K562 (cell line): ENCODE measurements around the gene MKNK1. TPM values are rescaled to one million over a fixed set of nuclear protein-coding genes. Genes with fewer than 3 reads are reported as not detected.

ENCODE experiments used
- ATAC-seq: fragments of 200-7000 bp; cut with Tn5 transposase; 3 replicates; pipeline ENCODE4 v1.9.1; 2020; ENCODE audit warnings: moderate library complexity
- BruUV-seq: library from RNA; stranded (reverse); fragments of 400-500 nt; replicated peaks from 2 replicates; lab custom pipeline; 2021; lab: Mats Ljungman, UMichigan
- CTCF ChIA-PET: fragments of 300-600 bp; formaldehyde crosslinking; extraction: SDS; loops from one replicate; lab custom pipeline; 2021; ENCODE audit warnings: low intra/inter-chr PET ratio; lab: Yijun Ruan, JAX
- POLR2A ChIA-PET: fragments of 300-600, 350-650 bp; sonication (Branson Sonifier 250); formaldehyde crosslinking; extraction: SDS; loops from one replicate; lab custom pipeline; 2021; ENCODE audit warnings: antibody characterized with exemption, inconsistent platforms; lab: Yijun Ruan, JAX
- DNase-seq, 4 experiments: peaks; one replicate each; pipeline versions ENCODE4 v3.0.0 to v3.0.0-alpha.2; 2011 to 2018; ENCODE audit warnings: low spot score in 3 of 4, mixed read lengths in 3 of 4; ENCODE audit errors: extremely low read depth in 1 of 4
- FAIRE-seq: peaks from 2 replicates; lab custom pipeline; 2011; peaks lifted over from hg19 to GRCh38; lab: Jason Lieb, UNC
- H2AFZ ChIP-seq: 2 replicates; pipeline ENCODE4 v1.6.0; 2011; ENCODE audit warnings: low read depth, low read length, control low read depth, inconsistent platforms
- H3K27ac ChIP-seq: fragments of 200-600 bp; 3 replicates; pipeline ENCODE4 v1.8.0; 2011; ENCODE audit warnings: low read depth, mild to moderate bottlenecking, control low read depth, inconsistent platforms, low read length, moderate library complexity, mixed read lengths; ENCODE audit errors: extremely low read depth
- H3K27me3 ChIP-seq, 2 experiments: fragments of 300-600 bp in 1 of 2; 2 replicates in 1 of 2; 3 replicates in 1 of 2; pipeline versions ENCODE4 v1.6.0 to v1.8.0; 2011; ENCODE audit warnings: inconsistent platforms in 2 of 2, low read length in 2 of 2, mild to moderate bottlenecking in 1 of 2, mixed read lengths in 1 of 2, moderate library complexity in 1 of 2; ENCODE audit not compliant: control insufficient read depth in 2 of 2, insufficient read depth in 2 of 2
- H3K36me3 ChIP-seq: fragments of 300-600 bp; 3 replicates; pipeline ENCODE4 v1.8.0; 2011; ENCODE audit warnings: mild to moderate bottlenecking, low read length, inconsistent platforms; ENCODE audit not compliant: control insufficient read depth, insufficient read depth
- H3K4me1 ChIP-seq, 2 experiments: fragments of 200-600 bp in 1 of 2; replicated peaks in 1 of 2; 2 replicates in 1 of 2; 3 replicates in 1 of 2; pipeline versions ENCODE4 v1.5.1 to v1.8.0; 2011; ENCODE audit warnings: inconsistent platforms in 2 of 2, low read length in 2 of 2, mild to moderate bottlenecking in 1 of 2, mixed read lengths in 1 of 2, moderate library complexity in 1 of 2; ENCODE audit not compliant: control insufficient read depth in 2 of 2, insufficient read depth in 2 of 2
- H3K4me2 ChIP-seq: 2 replicates; pipeline ENCODE4 v1.6.1; 2011; ENCODE audit warnings: low read length, control low read depth, inconsistent platforms, mixed read lengths; ENCODE audit not compliant: insufficient read depth
- H3K4me3 ChIP-seq: fragments of 200-600 bp; sonication (generic), shearing (Covaris generic); 2 replicates; pipeline ENCODE4 v1.5.1; 2016; ENCODE audit warnings: control low read depth, inconsistent platforms
- H3K79me2 ChIP-seq: fragments of 200-600 bp; 3 replicates; pipeline ENCODE4 v1.8.0; 2011; ENCODE audit warnings: low read length, inconsistent platforms; ENCODE audit not compliant: control insufficient read depth, insufficient read depth
- H3K9ac ChIP-seq, 2 experiments: 2 replicates each; pipeline versions ENCODE4 v1.6.0 to v1.6.1; 2011; ENCODE audit warnings: low read depth in 2 of 2, low read length in 2 of 2, control low read depth in 1 of 2, inconsistent platforms in 1 of 2, mild to moderate bottlenecking in 1 of 2, mixed read lengths in 1 of 2; ENCODE audit not compliant: insufficient read depth in 1 of 2
- H3K9me1 ChIP-seq: one replicate; pipeline ENCODE4 v1.6.0; 2011; ENCODE audit warnings: inconsistent platforms, mild to moderate bottlenecking, low read length, moderate library complexity; ENCODE audit not compliant: control insufficient read depth, insufficient read depth
- H3K9me3 ChIP-seq: replicated peaks from 2 replicates; pipeline ENCODE4 v1.5.1; 2011; ENCODE audit warnings: low read depth, low read length, inconsistent platforms; ENCODE audit not compliant: control insufficient read depth, insufficient read depth
- H4K20me1 ChIP-seq: replicated peaks from 2 replicates; pipeline ENCODE4 v1.6.1; 2011; ENCODE audit warnings: low read length, inconsistent platforms, mixed read lengths; ENCODE audit not compliant: control insufficient read depth, insufficient read depth
- BRD4 ChIP-seq: fragments of 200-600 bp; sonication (generic); IDR thresholded peaks from 2 replicates; pipeline ENCODE4 v1.6.1; 2017; ENCODE audit warnings: inconsistent platforms
- CREM ChIP-seq: IDR thresholded peaks from 2 replicates; pipeline ENCODE4 v1.6.1; 2014; ENCODE audit warnings: antibody characterized with exemption, low read depth
- FOXA3 ChIP-seq, 2 experiments: fragments of 450-650 bp in 1 of 2; sonication (generic) in 1 of 2; formaldehyde crosslinking; IDR thresholded peaks in 1 of 2; conservative IDR thresholded peaks in 1 of 2; 2 replicates each; pipeline versions ENCODE4 v1.4.0 to v1.8.0; 2020 to 2022; ENCODE audit warnings: mild to moderate bottlenecking in 2 of 2, missing genetic modification reagents in 1 of 2
- HMG20A ChIP-seq: fragments of 450-650 bp; formaldehyde crosslinking; conservative IDR thresholded peaks from 2 replicates; pipeline ENCODE4 v1.4.0; 2020; ENCODE audit warnings: mild to moderate bottlenecking, mixed read lengths
- LARP7 ChIP-seq: fragments of 450-650 bp; IDR thresholded peaks from 2 replicates; pipeline ENCODE4 v1.6.1; 2016
- MTA2 ChIP-seq: fragments of 450-650 bp; IDR thresholded peaks from 2 replicates; pipeline ENCODE4 v1.6.1; 2016; ENCODE audit warnings: low read depth
- MYNN ChIP-seq, 2 experiments: sonication (generic); formaldehyde crosslinking in 1 of 2; IDR thresholded peaks; 2 replicates each; pipeline versions ENCODE4 v1.5.0 to v1.6.1; 2016 to 2020; ENCODE audit warnings: antibody characterized with exemption in 1 of 2, missing genetic modification reagents in 1 of 2
- PHF20 ChIP-seq: fragments of 450-650 bp; IDR thresholded peaks from 2 replicates; pipeline ENCODE4 v1.6.1; 2018; ENCODE audit not compliant: partially characterized antibody
- SNRNP70 ChIP-seq: fragments of 200-400 bp; formaldehyde crosslinking; optimal IDR thresholded peaks from 2 replicates; pipeline ENCODE3; 2017; ENCODE audit warnings: low read depth, low read length
- ZNF212 ChIP-seq: fragments of 450-650 bp; formaldehyde crosslinking; IDR thresholded peaks from 2 replicates; pipeline ENCODE4 v1.4.0; 2020; ENCODE audit warnings: mild to moderate bottlenecking
- ZNF217 ChIP-seq: sonication (generic); formaldehyde crosslinking; IDR thresholded peaks from 2 replicates; pipeline ENCODE4 v1.8.0; 2022; ENCODE audit warnings: mild to moderate bottlenecking, missing genetic modification reagents
- ZNF23 ChIP-seq: fragments of 250-450 bp; sonication (Bioruptor Pico); IDR thresholded peaks from 2 replicates; pipeline ENCODE4 v1.4.0; 2020; ENCODE audit warnings: mild to moderate bottlenecking
- WGBS: fragments of 100-300 bp; shearing (Covaris generic); methylation state at CpG from one replicate; pipeline ENCODE4 v1.1.6; 2016; ENCODE audit warnings: low coverage, mixed read lengths; ENCODE audit not compliant: insufficient coverage; ENCODE audit errors: missing lambda C conversion rate; 5-methylcytosine and 5-hydroxymethylcytosine counted together
- in situ Hi-C: fragments of 300-500 bp; cut with MboI; formaldehyde crosslinking; loops from 4 replicates; pipeline ENCODE4 v1.15.0; 2018; ENCODE audit warnings: inconsistent platforms, mixed read lengths
- intact Hi-C: fragments of 100-400 bp; cut with micrococcal nuclease; formaldehyde crosslinking; loops from 2 replicates; pipeline ENCODE4 v1.14.2; 2022
- polyA plus RNA-seq, 8 experiments: library from polyadenylated mRNA; depleted of rRNA in 4 of 8; stranded (reverse) in 5 of 8; unstranded in 3 of 8; fragments of >200 nt; fragmentation: Nextera tagmentation in 2 of 8; fragmentation: Illumina TruSeq in 1 of 8; extraction: Ambion mirVana in 2 of 8; extraction: Trizol in 1 of 8; gene quantifications; 2 replicates each; pipeline versions ENCODE4 v1.2.1 to v1.2.3, GENCODE V29; 2011 to 2014; ENCODE audit warnings: inconsistent platforms in 1 of 8, missing spikeins in 1 of 8
- total RNA-seq, 7 experiments: library from RNA; depleted of rRNA in 6 of 7; stranded (reverse); fragments of >200 nt in 6 of 7; fragmentation: Illumina TruSeq in 2 of 7; extraction: Trizol in 2 of 7; gene quantifications; 2 replicates each; pipeline versions ENCODE4 v1.2.1 to v1.2.3, GENCODE V29; 2011 to 2021; ENCODE audit warnings: low replicate concordance in 1 of 7
- TF ChIP-seq, protein P1 (sequence below): fragments of 450-650 bp; IDR thresholded peaks from one replicate; pipeline ENCODE4 v1.6.1; 2018; ENCODE audit warnings: mild to moderate bottlenecking, moderate library complexity; ENCODE audit not compliant: partially characterized antibody
- TF ChIP-seq, protein P2 (sequence below): fragments of 450-650 bp; IDR thresholded peaks from 2 replicates; pipeline ENCODE4 v1.7.0; 2016; ENCODE audit warnings: borderline replicate concordance
- TF ChIP-seq, protein P3 (sequence below): fragments of 250-450 bp; sonication (Bioruptor Pico); IDR thresholded peaks from 2 replicates; pipeline ENCODE4 v1.5.1; 2021; ENCODE audit warnings: mild to moderate bottlenecking

Gene MKNK1
- total and polyA plus RNA-seq, 9 of the 15 experiments (the other 6 are each of a cell fraction or from before 2014, with no cell fraction given): 27.7 to 51.3 (median 43.7) TPM

GRCh38 chr1:46582972-46583371 lies 21.1 kb downstream of the MKNK1 start:
- ChIA-PET POLR2A (interaction anchor here (0.8 to 1.8 kb wide), 6 partner anchors 10 to 38 kb away, joined by 3 to 8 read pairs (median 6); partner anchors contain the start of gene MKNK1), CTCF (no interaction called here)
- DNase-seq: peak in 1 of 4 experiments; percentile 53
- TF ChIP-seq, protein P1, sequence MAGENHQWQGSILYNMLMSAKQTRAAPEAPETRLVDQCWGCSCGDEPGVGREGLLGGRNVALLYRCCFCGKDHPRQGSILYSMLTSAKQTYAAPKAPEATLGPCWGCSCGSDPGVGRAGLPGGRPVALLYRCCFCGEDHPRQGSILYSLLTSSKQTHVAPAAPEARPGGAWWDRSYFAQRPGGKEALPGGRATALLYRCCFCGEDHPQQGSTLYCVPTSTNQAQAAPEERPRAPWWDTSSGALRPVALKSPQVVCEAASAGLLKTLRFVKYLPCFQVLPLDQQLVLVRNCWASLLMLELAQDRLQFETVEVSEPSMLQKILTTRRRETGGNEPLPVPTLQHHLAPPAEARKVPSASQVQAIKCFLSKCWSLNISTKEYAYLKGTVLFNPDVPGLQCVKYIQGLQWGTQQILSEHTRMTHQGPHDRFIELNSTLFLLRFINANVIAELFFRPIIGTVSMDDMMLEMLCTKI: no peak
- TF ChIP-seq BRD4 (no peak), MTA2 (peak; percentile 47; the same call in 1 of the 2 replicates), LARP7 (no peak), ZNF217 (CRISPR knock-in tag) (no peak), MYNN (IDR thresholded peaks at IDR 0.05) (0 out of 2 replicates have a peak, but pooled peaks have one; percentile 33), MYNN (CRISPR knock-in tag; IDR thresholded peaks at IDR 0.05) (no peak), CREM (peak; percentile 42; the same call in 1 of the 2 replicates), ZNF23 (no peak), SNRNP70 (no peak), HMG20A (CRISPR knock-in tag) (no peak), PHF20 (no peak), ZNF212 (no peak), FOXA3 (CRISPR knock-in tag; conservative IDR thresholded peaks at IDR 0.05 in 1 of 2, IDR thresholded peaks at IDR 0.05 in 1 of 2) (peak in 1 of 2 experiments; percentile 35; a peak in 1 of 4 replicates)
- TF ChIP-seq, protein P2, sequence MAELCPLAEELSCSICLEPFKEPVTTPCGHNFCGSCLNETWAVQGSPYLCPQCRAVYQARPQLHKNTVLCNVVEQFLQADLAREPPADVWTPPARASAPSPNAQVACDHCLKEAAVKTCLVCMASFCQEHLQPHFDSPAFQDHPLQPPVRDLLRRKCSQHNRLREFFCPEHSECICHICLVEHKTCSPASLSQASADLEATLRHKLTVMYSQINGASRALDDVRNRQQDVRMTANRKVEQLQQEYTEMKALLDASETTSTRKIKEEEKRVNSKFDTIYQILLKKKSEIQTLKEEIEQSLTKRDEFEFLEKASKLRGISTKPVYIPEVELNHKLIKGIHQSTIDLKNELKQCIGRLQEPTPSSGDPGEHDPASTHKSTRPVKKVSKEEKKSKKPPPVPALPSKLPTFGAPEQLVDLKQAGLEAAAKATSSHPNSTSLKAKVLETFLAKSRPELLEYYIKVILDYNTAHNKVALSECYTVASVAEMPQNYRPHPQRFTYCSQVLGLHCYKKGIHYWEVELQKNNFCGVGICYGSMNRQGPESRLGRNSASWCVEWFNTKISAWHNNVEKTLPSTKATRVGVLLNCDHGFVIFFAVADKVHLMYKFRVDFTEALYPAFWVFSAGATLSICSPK: no peak
- TF ChIP-seq, protein P3, sequence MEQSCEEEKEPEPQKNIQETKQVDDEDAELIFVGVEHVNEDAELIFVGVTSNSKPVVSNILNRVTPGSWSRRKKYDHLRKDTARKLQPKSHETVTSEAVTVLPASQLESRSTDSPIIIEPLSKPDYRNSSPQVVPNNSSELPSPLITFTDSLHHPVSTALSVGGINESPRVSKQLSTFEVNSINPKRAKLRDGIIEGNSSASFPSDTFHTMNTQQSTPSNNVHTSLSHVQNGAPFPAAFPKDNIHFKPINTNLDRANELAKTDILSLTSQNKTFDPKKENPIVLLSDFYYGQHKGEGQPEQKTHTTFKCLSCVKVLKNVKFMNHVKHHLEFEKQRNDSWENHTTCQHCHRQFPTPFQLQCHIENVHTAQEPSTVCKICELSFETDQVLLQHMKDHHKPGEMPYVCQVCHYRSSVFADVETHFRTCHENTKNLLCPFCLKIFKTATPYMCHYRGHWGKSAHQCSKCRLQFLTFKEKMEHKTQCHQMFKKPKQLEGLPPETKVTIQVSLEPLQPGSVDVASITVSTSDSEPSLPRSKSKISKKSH (CRISPR knock-in tag): no peak

More at GRCh38 chr1:46582972-46583371, 21.1 kb downstream of the MKNK1 start:
- Histone ChIP-seq H3K4me2 (no peak overlapping the region), H3K36me3 (peaks cover 73% of the 10 kb centered on the region), H4K20me1 (0 out of 2 replicates have a peak, but pooled peaks cover 4% of the 10 kb centered on the region), H3K4me3 (no peak overlapping the region), H3K9me1 (no peaks in the 10 kb centered on the region), H3K79me2 (no peaks in the 10 kb centered on the region), H3K4me1 (peaks cover 10 to 38% of the 10 kb centered on the region in 2 experiments; a peak in 4 of 5 replicates), H3K27me3 (no peaks in the 10 kb centered on the region), H3K9me3 (no peaks in the 10 kb centered on the region), H2AFZ (no peak overlapping the region), H3K27ac (no peak overlapping the region), H3K9ac (peak overlapping the region in 1 of 2 experiments; percentile 26; a peak in 1 of 4 replicates)
- BruUV-seq: no TSS peak
- in situ Hi-C loops: no loop called here
- 14% methylated on average over 7 of the region's 7 CpGs for WGBS
- FAIRE-seq (no peak), ATAC-seq (peak; percentile 20; the same call in 2 of the 3 replicates)
- intact Hi-C loops: no loop called here
